ENCODE measurements around the gene ZNF266. TPM values are rescaled to one million over a fixed set of nuclear protein-coding genes. Genes with fewer than 3 reads are reported as not detected.

ZNF266 gene
- polyA plus RNA-seq (2012; ENCODE audit: insufficient read length, low read depth) = 4.2 TPM

- TF ChIP-seq FOXP2 (optimal IDR thresholded peaks at IDR 0.05; ENCODE audit: borderline replicate concordance, extremely low read depth, extremely low read length, insufficient read depth) = peak; percentile 40
- TF ChIP-seq REST (IDR thresholded peaks at IDR 0.05; ENCODE audit: insufficient read depth in 1 of 2, low read depth in 2 of 2, low read length in 2 of 2) = no peak
- TF ChIP-seq SIN3A (IDR thresholded peaks at IDR 0.05; ENCODE audit: borderline replicate concordance, insufficient read depth, low read length) = no peak
- peak; percentile 38; the same call in 1 of the 2 replicates for TF ChIP-seq TAF1 (IDR thresholded peaks at IDR 0.05; ENCODE audit: borderline replicate concordance, insufficient read depth, low read length)
- TF ChIP-seq POLR2AphosphoS5 (IDR thresholded peaks at IDR 0.05; ENCODE audit: low read depth, low read length) = peak; percentile 87
Observed at GRCh38 chr19:9435279-9436268, at the start of gene ZNF266. Gene ZNF266 (minus strand): TSS chr19:9435573. CDS start chr19:9420089, 15,484 bp downstream.

- TF ChIP-seq TAF1 (IDR thresholded peaks at IDR 0.05; ENCODE audit: borderline replicate concordance, insufficient read depth, low read length) = no peak
- TF ChIP-seq SIN3A (IDR thresholded peaks at IDR 0.05; ENCODE audit: borderline replicate concordance, insufficient read depth, low read length) = no peak
- no peak for TF ChIP-seq REST (IDR thresholded peaks at IDR 0.05; ENCODE audit: insufficient read depth in 1 of 2, low read depth in 2 of 2, low read length in 2 of 2)
- TF ChIP-seq POLR2AphosphoS5 (IDR thresholded peaks at IDR 0.05; ENCODE audit: low read depth, low read length) = no peak
- TF ChIP-seq FOXP2 (optimal IDR thresholded peaks at IDR 0.05; ENCODE audit: borderline replicate concordance, extremely low read depth, extremely low read length, insufficient read depth) = no peak
Observed at GRCh38 chr19:9485140-9485539, 49.8 kb upstream of the ZNF266 start.

GRCh38 chr19:9474975-9475374 is 39.6 kb upstream of the ZNF266 start:
- no peak for TF ChIP-seq REST (IDR thresholded peaks at IDR 0.05; ENCODE audit: insufficient read depth in 1 of 2, low read depth in 2 of 2, low read length in 2 of 2)
- no peak for TF ChIP-seq TAF1 (IDR thresholded peaks at IDR 0.05; ENCODE audit: borderline replicate concordance, insufficient read depth, low read length)
- TF ChIP-seq POLR2AphosphoS5 (IDR thresholded peaks at IDR 0.05; ENCODE audit: low read depth, low read length) = no peak

- TF ChIP-seq REST (IDR thresholded peaks at IDR 0.05; ENCODE audit: insufficient read depth in 1 of 2, low read depth in 2 of 2, low read length in 2 of 2) (no peak), SIN3A (IDR thresholded peaks at IDR 0.05; ENCODE audit: borderline replicate concordance, insufficient read depth, low read length) (no peak)
Observed at GRCh38 chr19:9467161-9467560, 31.8 kb upstream of the ZNF266 start.
